Measurements from ENCODE around the gene SYNPO2.
"Not testable (repeated sequence)": the region's sequence is repeated elsewhere in the genome, so short reads cannot be mapped to it uniquely, and the experiment has no call there.

The SYNPO2 gene

GRCh38 chr4:119003001-119003400 lies 114.3 kb downstream of the SYNPO2 start:
- DNase-seq = not testable (repeated sequence)

GRCh38 chr4:119005928-119006460 lies 117.3 kb downstream of the SYNPO2 start:
- no peak for DNase-seq

DNA sequence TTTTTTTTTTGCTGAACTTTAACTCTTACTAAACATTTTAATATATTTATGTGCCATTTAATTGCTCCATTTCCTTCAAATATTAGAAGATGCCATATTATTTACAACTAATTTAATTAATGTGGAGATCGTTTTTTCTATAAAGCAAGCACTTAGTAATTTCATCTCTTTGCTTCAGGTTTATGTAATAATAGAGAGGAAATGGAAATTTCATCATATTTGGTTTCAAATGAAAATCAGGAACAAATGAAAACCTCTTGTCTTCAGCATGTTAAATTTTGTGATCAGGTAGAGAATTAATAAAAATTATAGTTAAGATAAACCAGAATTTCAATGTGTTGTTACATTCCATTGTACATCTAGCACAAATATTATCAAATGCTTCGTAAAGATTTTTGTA lies 120.1 kb downstream of the SYNPO2 start:
- no peak for DNase-seq

DNA sequence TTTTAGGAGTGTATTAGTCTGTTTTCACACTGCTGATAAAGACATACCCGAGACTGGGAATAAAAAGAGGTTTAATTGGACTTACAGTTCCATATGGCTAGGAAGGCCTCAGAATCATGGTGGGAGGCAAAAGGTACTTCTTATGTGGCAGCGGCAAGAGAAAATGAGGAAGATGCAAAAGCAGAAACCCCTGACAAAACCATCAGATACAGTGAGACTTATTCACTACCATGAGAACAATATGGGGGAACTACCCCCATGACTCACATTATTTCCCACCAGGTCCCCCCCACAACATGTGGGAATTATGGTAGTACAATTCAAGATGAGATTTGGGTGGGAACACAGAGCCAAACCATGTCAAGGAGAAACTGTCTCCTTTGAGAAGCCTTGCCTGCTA lies 121.6 kb downstream of the SYNPO2 start:
- DNase-seq = not testable (repeated sequence)

- no peak for DNase-seq
Observed at GRCh38 chr4:119010909-119011606, 122.4 kb downstream of the SYNPO2 start.

GRCh38 chr4:119011607-119011988 lies 122.9 kb downstream of the SYNPO2 start:
- no peak for DNase-seq

DNA sequence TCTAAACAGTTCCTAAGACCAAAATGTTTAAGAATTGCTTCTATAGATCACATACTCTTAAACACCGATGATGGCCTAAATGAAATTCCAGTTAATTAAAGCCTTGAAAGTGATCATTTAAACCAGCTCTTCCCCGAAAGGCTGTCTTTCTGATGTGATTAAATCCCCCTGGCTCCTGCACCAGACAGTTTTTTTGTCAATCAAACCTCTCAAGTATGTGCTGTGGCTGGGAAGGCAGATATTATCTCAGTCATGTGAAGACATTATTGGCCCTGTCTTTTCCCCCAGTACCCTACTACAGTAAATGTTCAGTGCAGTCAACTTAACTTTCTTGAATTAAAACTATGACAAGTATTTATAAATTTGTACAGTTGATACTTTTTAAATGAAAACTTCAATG lies 126.0 kb downstream of the SYNPO2 start:
- no peak for DNase-seq

DNA sequence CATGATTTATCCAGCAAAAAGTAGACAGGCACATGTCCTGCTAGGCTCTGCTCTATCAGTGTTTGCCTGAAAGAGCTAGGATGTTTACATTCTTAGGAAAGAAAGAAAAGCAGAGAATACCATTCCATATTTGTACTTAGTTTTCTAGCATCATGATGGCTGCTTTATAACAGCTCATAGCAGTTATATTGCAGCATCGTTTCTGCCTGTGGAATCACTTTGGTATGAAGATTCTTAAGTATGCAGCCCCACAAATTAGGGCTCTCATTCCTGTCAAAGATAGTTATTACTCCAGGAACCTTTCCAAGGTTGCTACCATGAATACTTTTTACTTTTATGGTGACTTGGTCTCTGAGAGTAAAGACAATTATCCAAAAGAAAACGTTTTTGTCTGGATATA lies 128.0 kb downstream of the SYNPO2 start:
- no peak for DNase-seq

GRCh38 chr4:119017636-119018035 lies 129.0 kb downstream of the SYNPO2 start:
- DNase-seq = no peak

DNA sequence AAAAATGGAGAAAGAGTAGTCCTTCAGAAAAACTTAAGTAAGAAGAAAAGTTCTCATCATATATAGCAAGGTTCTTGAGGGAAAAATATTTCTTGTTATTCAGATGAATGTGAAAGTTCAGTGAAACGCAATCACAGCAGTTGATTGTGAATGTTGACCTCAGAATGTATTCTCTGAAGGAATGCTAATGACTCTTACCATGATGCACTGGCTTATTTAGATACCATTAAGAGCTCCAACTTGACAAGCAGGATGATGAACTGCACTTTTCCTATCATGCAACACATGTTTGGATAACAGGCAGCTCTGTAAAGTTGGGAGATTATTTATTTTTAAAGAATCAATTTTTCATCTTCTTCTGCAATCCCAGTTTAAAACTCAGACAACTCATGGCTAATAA lies 131.5 kb downstream of the SYNPO2 start:
- no peak for DNase-seq

- not testable (repeated sequence) for DNase-seq
Observed at GRCh38 chr4:119022520-119022919, 133.9 kb downstream of the SYNPO2 start.

DNA sequence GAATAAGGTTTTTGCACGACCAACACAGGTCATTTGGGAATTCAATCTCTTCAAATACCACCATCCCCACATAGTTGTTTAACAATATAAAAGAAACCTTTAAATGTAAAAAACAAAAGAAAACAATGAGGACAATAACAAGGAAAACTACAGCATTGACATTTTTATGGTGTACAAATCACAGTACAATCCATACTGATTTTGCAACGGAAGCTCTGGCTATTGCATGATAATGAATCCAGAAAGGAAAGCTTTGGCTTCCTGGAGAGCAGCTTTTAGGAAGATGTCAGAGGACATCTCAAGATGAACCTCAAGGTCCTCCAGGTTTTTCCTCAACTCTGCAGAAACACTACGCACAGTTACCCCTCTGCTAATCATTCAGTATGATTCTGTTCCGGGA lies 135.4 kb downstream of the SYNPO2 start:
- DNase-seq = no peak

GRCh38 chr4:119025420-119025819 lies 136.8 kb downstream of the SYNPO2 start:
- no peak for DNase-seq

DNA sequence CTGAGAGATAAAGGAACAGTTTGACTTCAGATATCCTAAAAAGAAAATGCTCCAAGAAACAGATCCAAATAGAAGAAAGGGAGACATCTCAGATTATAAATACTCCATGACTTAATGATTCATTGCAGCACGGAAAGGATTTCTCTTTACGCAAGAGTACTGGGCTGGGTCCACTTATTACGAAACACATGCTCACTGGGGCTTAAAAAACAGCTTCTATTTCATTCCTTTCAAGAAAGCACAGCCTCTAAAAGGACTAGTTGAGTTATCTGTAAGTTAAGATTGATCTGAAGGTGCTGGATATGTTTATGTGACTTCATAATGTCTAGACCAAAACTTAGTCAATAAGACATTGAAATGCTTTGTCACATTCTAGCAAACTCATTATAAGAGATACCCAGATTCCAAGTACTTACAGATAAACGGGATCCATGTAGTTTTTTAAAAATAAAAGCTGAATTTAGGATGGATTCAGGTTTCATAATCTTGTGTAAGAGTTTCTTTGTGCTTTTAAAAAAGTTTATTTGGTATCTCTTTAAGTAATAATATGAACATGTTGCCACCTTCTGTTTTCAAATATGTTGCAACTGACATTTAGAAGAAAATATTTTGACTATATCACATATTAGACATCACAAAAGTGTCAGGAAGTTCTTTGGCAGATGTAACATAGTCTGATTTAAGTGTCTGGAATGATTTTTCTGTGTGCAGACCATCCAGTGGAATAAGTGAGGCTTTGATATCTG lies 137.4 kb downstream of the SYNPO2 start:
- no peak for DNase-seq

DNA sequence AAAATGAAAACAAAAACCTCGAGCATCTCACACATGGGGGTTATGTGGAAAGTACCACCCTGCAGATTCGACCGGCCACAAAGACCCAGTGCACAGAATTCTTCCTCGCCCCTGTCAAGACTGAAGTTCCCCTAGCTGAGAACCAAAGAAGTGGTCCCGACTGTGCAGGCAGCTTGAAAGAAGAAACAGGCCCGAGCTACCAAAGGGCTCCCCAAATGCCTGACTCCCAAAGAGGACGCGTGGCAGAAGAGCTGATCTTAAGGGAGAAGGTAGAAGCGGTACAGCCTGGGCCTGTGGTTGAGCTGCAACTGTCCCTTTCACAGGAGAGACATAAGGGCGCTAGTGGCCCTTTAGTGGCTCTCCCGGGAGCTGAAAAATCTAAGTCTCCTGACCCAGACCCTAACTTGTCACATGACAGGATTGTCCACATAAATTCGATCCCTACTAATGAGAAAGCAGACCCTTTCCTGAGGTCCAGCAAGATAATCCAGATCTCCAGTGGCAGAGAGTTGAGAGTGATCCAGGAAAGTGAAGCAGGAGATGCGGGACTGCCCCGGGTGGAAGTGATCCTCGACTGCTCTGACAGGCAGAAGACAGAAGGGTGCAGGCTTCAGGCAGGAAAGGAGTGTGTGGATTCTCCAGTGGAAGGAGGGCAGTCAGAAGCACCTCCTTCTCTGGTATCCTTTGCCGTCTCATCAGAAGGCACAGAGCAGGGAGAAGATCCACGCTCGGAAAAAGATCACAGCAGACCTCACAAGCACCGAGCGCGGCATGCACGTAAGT lies 138.2 kb downstream of the SYNPO2 start:
- DNase-seq = no peak

- DNase-seq = no peak
Observed at GRCh38 chr4:119027811-119028210, 139.2 kb downstream of the SYNPO2 start.

DNA sequence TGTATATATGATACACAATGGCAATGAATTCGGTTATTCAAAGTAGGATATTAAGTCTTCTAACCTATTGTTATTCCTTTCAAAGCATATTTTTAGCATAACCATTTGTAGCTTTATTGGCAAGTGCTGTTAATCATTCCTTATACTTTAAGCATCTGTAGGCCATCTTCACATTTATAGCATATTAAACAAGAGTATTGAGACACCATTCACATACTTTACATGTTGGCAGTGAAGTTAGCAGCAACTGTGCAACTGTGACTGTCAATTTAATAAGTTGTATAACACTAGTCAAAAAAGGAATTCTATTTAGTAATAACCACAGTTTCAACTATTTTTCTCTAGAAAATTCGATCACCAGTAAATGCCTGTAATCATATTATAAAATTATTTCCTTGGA lies 139.6 kb downstream of the SYNPO2 start:
- DNase-seq = no peak

DNA sequence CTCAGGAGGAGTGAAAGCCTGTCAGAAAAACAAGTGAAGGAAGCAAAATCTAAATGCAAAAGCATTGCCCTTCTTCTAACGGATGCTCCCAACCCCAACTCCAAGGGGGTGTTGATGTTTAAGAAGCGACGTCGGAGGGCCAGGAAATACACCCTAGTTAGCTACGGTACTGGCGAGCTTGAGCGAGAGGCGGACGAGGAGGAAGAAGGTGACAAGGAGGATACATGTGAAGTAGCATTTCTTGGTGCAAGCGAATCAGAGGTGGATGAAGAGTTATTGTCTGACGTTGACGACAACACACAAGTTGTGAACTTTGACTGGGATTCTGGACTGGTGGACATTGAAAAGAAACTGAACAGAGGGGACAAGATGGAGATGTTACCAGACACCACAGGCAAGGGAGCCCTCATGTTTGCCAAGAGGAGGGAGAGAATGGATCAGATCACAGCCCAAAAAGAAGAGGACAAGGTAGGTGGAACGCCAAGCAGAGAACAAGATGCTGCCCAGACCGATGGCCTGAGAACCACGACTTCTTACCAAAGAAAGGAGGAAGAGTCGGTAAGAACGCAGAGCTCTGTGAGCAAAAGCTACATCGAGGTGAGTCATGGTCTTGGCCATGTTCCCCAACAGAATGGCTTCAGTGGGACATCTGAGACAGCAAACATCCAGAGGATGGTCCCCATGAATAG lies 141.3 kb downstream of the SYNPO2 start:
- no peak for DNase-seq

- DNase-seq = no peak
Observed at GRCh38 chr4:119030536-119030890, 141.9 kb downstream of the SYNPO2 start.

DNA sequence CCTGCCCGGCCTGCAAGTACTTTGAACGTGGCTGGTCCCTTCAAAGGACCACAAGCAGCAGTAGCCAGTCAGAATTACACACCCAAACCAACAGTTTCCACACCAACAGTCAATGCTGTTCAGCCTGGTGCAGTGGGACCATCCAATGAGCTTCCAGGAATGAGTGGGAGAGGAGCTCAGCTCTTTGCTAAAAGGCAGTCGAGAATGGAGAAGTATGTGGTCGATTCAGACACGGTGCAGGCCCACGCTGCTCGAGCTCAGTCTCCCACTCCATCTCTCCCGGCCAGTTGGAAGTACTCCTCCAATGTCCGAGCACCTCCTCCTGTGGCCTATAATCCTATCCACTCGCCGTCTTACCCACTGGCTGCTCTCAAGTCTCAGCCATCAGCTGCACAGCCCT lies 142.6 kb downstream of the SYNPO2 start:
- DNase-seq = no peak

DNA sequence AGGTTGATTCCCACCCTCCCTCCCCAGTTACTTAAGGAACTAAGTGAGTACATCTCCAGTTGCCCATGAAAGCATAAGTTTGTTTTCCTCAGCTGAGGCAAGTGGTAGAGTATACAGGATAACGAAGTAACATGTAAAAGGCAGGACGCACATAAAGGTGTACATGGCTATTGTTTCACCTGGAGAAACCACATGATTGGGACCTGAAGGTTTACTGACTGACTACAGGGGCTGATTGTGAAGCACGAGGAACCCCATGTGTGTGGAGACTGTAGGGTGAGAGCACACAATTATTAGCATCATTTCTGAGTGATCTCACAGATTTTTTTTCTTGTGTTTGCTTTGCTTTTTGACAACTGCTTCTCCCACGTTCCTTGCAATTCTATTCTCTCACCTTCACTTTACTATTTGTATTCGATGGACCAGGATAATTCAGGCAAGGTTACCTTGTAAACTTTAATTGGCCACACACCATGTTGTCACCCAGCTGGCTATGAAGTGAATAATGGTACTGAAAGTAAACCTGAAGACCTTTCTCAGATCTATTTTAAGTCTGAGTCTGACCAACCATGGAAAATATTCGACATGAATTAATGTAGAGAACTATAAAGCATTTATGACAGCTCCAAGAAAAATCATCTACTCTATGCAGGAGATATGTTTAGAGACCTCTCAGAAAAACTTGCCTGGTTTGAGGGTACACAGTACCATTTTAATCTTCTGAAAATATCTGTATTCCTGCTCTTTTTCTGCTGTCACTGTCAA lies 144.4 kb downstream of the SYNPO2 start:
- DNase-seq = no peak

All from CD4-positive, alpha-beta T cell treated with Interleukin-17A for 4 hours (primary cell).